ENCODE results near the gene TMEM108.

- TF ChIP-seq CTCF (IDR thresholded peaks at IDR 0.05; ENCODE audit: low read depth, low read length, poor library complexity, severe bottlenecking) (no peak), EZH2phosphoT487 (IDR thresholded peaks at IDR 0.05; ENCODE audit: borderline replicate concordance, low read length) (no peak)
Measured at GRCh38 chr3:133393204-133393603, 355.0 kb downstream of the TMEM108 start.
